ENCODE measurements around the gene GSG1L. TPM values are rescaled to one million over a fixed set of nuclear protein-coding genes. Genes with fewer than 3 reads are reported as not detected.

GSG1L gene
- total RNA-seq, 1 experiment from 2014 or later: not detected

DNA sequence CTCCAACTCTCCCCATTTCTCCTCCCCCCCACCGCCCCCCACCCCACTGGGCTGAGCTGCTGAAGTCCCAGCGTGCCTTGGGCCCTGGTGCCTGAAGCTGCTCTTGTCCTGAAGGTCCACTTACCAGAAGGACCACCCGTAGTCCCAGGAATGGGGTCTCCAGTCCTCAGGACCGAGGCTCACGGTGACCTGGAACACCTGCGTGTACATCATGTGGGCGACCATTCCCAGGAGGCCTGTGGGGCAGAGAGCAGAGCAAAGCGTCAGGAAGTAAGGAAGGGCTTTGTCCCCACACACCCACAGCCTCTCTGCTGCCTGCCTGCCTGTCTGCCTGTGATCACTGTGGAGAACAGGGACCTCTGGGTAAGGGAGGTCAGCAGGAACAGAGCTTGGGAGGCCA is 218.7 kb downstream of the GSG1L start:
- no peaks in the 10 kb centered on the region for H3K79me2 ChIP-seq (ENCODE audit: low read depth)
- no peaks in the 10 kb centered on the region for H3K9me2 ChIP-seq (ENCODE audit: insufficient read depth)
- intact Hi-C loops (cut with micrococcal nuclease; ENCODE audit: unreplicated experiment): no loop called here
- TF ChIP-seq CTCF (conservative IDR thresholded peaks at IDR 0.05): no peak
- TF ChIP-seq EZH2 (IDR thresholded peaks at IDR 0.05; ENCODE audit: low read depth): no peak
- H3K4me3 ChIP-seq: no peak overlapping the region
- H3K27ac ChIP-seq: no peak overlapping the region
- H3K27me3 ChIP-seq (ENCODE audit: insufficient read depth, low read depth): peaks cover 20% of the 10 kb centered on the region; the same call in 1 of the 2 replicates
- H4K20me1 ChIP-seq (ENCODE audit: insufficient read depth): no peaks in the 10 kb centered on the region
- ChIA-PET POLR2A (ENCODE audit: unreplicated experiment) (no interaction called here), CTCF (no interaction called here)
- H3K4me1 ChIP-seq (replicated peaks; ENCODE audit: insufficient read depth): no peaks in the 10 kb centered on the region
- DNase-seq: no peak
- no TSS peak for BruUV-seq (replicated peaks)
- H3K4me2 ChIP-seq: no peak overlapping the region
- H2AFZ ChIP-seq: no peak overlapping the region
- H3K9me3 ChIP-seq (ENCODE audit: insufficient read depth, low read depth): no peaks in the 10 kb centered on the region
- H3K36me3 ChIP-seq (ENCODE audit: low read depth): no peaks in the 10 kb centered on the region
- H3F3A ChIP-seq (ENCODE audit: insufficient read depth, low read depth): no peaks in the 10 kb centered on the region

- Histone ChIP-seq H3K27ac (no peak overlapping the region), H3K4me1 (replicated peaks; ENCODE audit: insufficient read depth) (no peaks in the 10 kb centered on the region), H4K20me1 (ENCODE audit: insufficient read depth) (no peaks in the 10 kb centered on the region), H3K4me3 (no peak overlapping the region), H2AFZ (no peak overlapping the region), H3K27me3 (ENCODE audit: insufficient read depth, low read depth) (peaks cover 20% of the 10 kb centered on the region; the same call in 1 of the 2 replicates), H3K9me2 (ENCODE audit: insufficient read depth) (no peaks in the 10 kb centered on the region), H3F3A (ENCODE audit: insufficient read depth, low read depth) (no peaks in the 10 kb centered on the region), H3K4me2 (no peak overlapping the region), H3K36me3 (ENCODE audit: low read depth) (no peaks in the 10 kb centered on the region), H3K9me3 (ENCODE audit: insufficient read depth, low read depth) (no peaks in the 10 kb centered on the region), H3K79me2 (ENCODE audit: low read depth) (no peaks in the 10 kb centered on the region)
- no peak for DNase-seq
- POLR2A ChIA-PET (ENCODE audit: unreplicated experiment): no interaction called here
- CTCF ChIA-PET: no interaction called here
- TF ChIP-seq CTCF (conservative IDR thresholded peaks at IDR 0.05) (no peak), EZH2 (IDR thresholded peaks at IDR 0.05; ENCODE audit: low read depth) (no peak)
- no TSS peak for BruUV-seq (replicated peaks)
- intact Hi-C loops (cut with micrococcal nuclease; ENCODE audit: unreplicated experiment): no loop called here
Observed at GRCh38 chr16:27843800-27844199, 219.7 kb downstream of the GSG1L start.

GRCh38 chr16:27841911-27842310 is 221.6 kb downstream of the GSG1L start:
- POLR2A ChIA-PET (ENCODE audit: unreplicated experiment): no interaction called here
- Histone ChIP-seq H3K79me2 (ENCODE audit: low read depth) (no peaks in the 10 kb centered on the region), H3K4me3 (no peak overlapping the region), H3K4me1 (replicated peaks; ENCODE audit: insufficient read depth) (no peaks in the 10 kb centered on the region), H4K20me1 (ENCODE audit: insufficient read depth) (no peaks in the 10 kb centered on the region), H3K4me2 (no peak overlapping the region), H3K9me3 (ENCODE audit: insufficient read depth, low read depth) (no peaks in the 10 kb centered on the region), H3K27me3 (ENCODE audit: insufficient read depth, low read depth) (peaks cover 20% of the 10 kb centered on the region; the same call in 1 of the 2 replicates), H3K36me3 (ENCODE audit: low read depth) (no peaks in the 10 kb centered on the region), H3K27ac (no peak overlapping the region), H3F3A (ENCODE audit: insufficient read depth, low read depth) (no peaks in the 10 kb centered on the region), H2AFZ (no peak overlapping the region), H3K9me2 (ENCODE audit: insufficient read depth) (no peaks in the 10 kb centered on the region)
- CTCF ChIA-PET: no interaction called here
- no TSS peak for BruUV-seq (replicated peaks)
- DNase-seq: no peak
- no peak for TF ChIP-seq CTCF (conservative IDR thresholded peaks at IDR 0.05)
- TF ChIP-seq EZH2 (IDR thresholded peaks at IDR 0.05; ENCODE audit: low read depth): no peak
- intact Hi-C loops (cut with micrococcal nuclease; ENCODE audit: unreplicated experiment): no loop called here

Data from PC-9 (cell line).